Measurements from ENCODE around the gene TMEM11.
"Not testable (repeated sequence)": the region's sequence is repeated elsewhere in the genome, so short reads cannot be mapped to it uniquely, and the experiment has no call there.

Gene TMEM11

DNA sequence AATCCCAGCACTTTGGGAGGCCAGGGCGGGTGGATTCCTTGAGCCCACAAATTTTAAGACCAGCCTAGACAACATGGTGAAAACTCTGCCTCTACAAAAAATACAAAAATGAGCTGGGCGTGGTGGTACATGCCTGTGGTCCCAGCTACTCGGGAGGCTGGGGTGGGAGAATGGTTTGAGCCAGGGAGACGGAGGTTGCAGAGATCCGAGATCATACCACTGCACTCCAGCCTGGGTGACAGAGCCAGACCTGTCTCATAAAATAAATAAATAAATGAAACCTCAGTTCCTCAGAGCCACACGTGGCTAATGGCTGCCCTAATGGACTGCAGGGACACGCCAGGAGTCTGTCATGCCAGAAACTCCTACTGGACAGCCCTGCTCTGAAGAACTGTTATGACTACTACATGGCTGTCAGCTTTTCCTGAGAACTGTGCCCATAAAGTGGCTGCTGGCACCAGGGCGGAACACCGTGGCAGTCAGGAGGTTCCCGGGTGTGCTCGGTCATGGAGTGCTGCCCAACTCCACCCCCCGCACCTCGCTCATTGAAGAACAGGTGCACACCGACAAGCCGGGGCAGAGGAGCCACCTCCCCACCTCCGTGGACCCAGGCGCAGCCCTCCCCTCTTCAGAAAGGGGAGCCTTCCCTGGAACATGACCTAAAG lies 4.3 kb downstream of the TMEM11 start:
- DNase-seq: no peak
- H3K36me3 Mint-ChIP-seq (ENCODE audit: low read depth): peaks cover 80% of the 10 kb centered on the region
- no peaks in the 10 kb centered on the region for H3K27me3 Mint-ChIP-seq
- H3K27ac Mint-ChIP-seq: peak overlapping the region; percentile 18
- no peaks in the 10 kb centered on the region for H3K9me3 Mint-ChIP-seq
- no peak overlapping the region for H3K4me3 Mint-ChIP-seq
- H3K4me1 Mint-ChIP-seq (ENCODE audit: low read depth): peaks cover 54% of the 10 kb centered on the region

DNA sequence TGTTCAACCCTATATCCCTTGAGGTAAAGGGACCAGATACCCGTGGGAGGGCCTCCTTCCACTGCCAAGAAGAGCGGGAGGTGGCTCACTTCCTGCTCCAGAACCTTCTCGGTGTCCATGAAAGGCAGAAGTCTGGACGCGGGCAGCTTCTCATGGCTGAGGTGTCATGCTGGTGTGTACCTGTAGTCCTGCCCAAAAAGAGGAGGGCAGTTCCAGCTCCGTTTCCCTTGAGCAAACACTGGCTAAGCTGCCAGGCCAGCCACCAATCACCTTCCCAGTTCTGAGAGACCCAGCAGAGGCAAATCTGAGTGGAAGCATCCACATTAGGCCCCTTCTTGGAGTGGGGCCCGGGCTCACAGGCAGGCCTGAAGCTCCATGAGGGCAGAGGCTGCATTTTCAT lies 5.6 kb downstream of the TMEM11 start:
- Mint-ChIP-seq H3K4me1 (ENCODE audit: low read depth) (peaks cover 59% of the 10 kb centered on the region), H3K27me3 (no peaks in the 10 kb centered on the region), H3K27ac (no peak overlapping the region), H3K4me3 (no peak overlapping the region), H3K9me3 (no peaks in the 10 kb centered on the region), H3K36me3 (ENCODE audit: low read depth) (peaks cover 76% of the 10 kb centered on the region)
- no peak for DNase-seq

DNA sequence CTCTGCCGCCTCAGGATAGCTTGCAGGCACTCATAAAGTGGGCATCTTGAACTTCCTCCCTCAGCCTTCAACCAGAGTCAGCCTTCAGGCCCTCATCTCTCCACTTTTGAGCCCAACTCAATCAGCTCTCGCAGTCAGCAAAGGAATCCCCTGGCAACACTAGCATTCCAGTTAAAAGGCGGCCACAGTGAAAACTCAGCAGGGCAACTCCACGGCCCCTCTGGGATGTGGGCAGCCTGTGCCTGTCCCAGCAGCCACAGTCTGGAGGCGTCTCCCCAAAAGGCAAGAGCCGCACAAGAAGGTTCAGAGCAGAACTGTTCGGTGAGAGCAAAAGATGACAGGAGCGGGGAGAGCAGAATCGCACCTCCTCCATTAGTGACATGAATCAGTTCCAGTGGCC lies 9.0 kb downstream of the TMEM11 start:
- peaks cover 45% of the 10 kb centered on the region for H3K4me1 Mint-ChIP-seq (ENCODE audit: low read depth)
- H3K27me3 Mint-ChIP-seq: no peaks in the 10 kb centered on the region
- DNase-seq: no peak
- peaks cover 65% of the 10 kb centered on the region for H3K36me3 Mint-ChIP-seq (ENCODE audit: low read depth)
- no peaks in the 10 kb centered on the region for H3K9me3 Mint-ChIP-seq
- H3K27ac Mint-ChIP-seq: peak overlapping the region; percentile 59
- no peak overlapping the region for H3K4me3 Mint-ChIP-seq

DNA sequence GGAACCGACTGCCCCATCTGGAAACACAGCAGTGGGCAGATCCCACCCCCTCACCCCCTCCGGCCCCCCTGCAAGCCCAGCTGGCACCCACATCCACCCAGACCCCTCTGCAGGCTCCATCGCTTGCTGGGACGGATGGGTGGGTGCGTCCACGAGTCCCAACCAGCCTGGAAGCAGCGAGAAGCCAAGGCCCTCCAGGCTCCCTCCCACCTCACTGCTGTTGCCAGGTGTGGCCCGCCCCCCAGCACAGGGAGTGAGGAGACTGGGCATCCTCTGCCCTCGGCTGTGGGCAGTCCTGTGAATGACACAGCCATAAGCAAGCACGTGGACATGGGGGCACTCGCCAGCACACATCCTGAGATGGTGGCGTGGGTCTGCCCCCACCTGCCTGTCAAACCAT lies 11.4 kb downstream of the TMEM11 start:
- Mint-ChIP-seq H3K9me3 (no peaks in the 10 kb centered on the region), H3K36me3 (ENCODE audit: low read depth) (peaks cover 65% of the 10 kb centered on the region), H3K27ac (no peak overlapping the region), H3K4me1 (ENCODE audit: low read depth) (peaks cover 42% of the 10 kb centered on the region), H3K27me3 (no peaks in the 10 kb centered on the region), H3K4me3 (no peak overlapping the region)
- no peak for DNase-seq

DNA sequence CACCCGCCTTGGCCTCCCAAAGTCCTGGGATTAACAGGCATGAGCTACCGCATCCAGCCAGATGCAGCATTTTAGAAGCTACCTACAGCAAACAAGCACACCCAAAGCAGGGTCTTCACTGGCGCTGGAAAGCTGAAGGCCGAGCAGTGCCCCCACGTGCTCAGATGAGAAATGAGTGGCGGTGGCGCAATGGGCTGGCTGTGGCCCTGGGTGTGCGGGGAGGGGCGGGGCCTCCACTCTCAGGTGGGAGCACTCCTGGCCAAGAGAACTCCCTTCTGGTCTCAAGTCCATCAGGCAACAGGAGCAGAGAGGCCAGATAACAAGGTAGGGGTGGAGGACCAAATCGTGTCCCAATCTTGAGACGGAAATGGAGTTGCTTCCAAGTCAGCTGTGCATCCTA lies 12.1 kb downstream of the TMEM11 start:
- H3K9me3 Mint-ChIP-seq: no peaks in the 10 kb centered on the region
- H3K27me3 Mint-ChIP-seq: no peaks in the 10 kb centered on the region
- no peak overlapping the region for H3K27ac Mint-ChIP-seq
- no peak for DNase-seq
- H3K36me3 Mint-ChIP-seq (ENCODE audit: low read depth): peaks cover 65% of the 10 kb centered on the region
- H3K4me3 Mint-ChIP-seq: no peak overlapping the region
- H3K4me1 Mint-ChIP-seq (ENCODE audit: low read depth): peaks cover 42% of the 10 kb centered on the region

DNA sequence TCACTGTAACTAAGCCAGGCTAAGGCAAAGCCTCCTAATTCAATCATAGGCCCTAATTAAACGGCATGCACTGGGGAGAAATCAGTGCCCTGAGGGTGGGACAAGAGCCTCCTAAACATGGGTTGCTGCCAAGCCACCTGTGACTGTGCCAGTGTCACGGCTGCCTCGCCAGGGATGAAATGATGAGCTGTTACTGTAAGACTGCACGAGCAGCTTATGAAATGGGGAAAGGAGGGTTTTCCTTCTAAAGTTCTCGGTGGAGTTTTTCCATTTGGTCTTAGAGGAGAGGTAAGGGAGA lies 12.7 kb downstream of the TMEM11 start:
- H3K4me3 Mint-ChIP-seq: no peak overlapping the region

DNA sequence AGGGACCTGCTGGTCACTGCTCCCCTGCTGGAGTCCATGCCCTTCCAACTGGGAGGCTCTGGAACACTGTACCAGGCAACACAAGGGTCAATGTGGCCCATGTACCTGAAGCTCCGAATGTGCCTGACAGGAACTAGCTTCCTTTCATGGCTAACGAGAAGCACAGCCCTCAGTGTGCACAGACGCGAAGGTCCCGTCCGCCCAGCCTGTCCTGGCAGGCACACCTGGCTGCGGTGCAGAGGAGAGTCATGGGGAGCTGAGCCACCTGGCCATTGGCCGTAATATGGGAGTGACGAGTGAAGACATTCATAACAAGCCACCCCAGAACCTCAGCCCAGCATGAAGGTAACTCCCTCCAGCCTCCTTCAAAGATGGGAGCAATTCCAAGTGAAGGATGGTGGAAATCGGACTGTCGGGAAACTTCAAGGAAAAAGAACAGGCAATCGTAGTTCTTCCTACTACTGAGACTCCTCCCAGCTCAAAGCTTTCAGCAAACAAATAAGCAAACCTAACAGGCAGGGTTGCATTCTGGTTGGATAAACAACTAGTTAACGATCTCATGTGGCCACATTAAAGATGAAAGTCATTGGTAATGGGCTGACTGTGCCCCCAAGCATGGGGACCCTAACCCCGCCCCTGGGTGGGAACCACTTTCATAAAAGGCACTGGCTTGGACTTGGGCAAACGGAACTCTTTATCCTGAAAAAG lies 13.2 kb downstream of the TMEM11 start:
- DNase-seq: no peak
- no peaks in the 10 kb centered on the region for H3K9me3 Mint-ChIP-seq
- H3K4me1 Mint-ChIP-seq (ENCODE audit: low read depth): peaks cover 40% of the 10 kb centered on the region
- H3K27ac Mint-ChIP-seq: peak overlapping the region; percentile 45
- H3K36me3 Mint-ChIP-seq (ENCODE audit: low read depth): peaks cover 69% of the 10 kb centered on the region
- H3K4me3 Mint-ChIP-seq: no peak overlapping the region
- H3K27me3 Mint-ChIP-seq: no peaks in the 10 kb centered on the region

More for the DNA sequence above, 12.7 kb downstream of the TMEM11 start:
- H3K4me1 Mint-ChIP-seq (ENCODE audit: low read depth): peaks cover 42% of the 10 kb centered on the region
- no peak for DNase-seq
- H3K27me3 Mint-ChIP-seq: no peaks in the 10 kb centered on the region
- peaks cover 68% of the 10 kb centered on the region for H3K36me3 Mint-ChIP-seq (ENCODE audit: low read depth)
- H3K27ac Mint-ChIP-seq: peak overlapping the region; percentile 34
- H3K9me3 Mint-ChIP-seq: no peaks in the 10 kb centered on the region

DNA sequence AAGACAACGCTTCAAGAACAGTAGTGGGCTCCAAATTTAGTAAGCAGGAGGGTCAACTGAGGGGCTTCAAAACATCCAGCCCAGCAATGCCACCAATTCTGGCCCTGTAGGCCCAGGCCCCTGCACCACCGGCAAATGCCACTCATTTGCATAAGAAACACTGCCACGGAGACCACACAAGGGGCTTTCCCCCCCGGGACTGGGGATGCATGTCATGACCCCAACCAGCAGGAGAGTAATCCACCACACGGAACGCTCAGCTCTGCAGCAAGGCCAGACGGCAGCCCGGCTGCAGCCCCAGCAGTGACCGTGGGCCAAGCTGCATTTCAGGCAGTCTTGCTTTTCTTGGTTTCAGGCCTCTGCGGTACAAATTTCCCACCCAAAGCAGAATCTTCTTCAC lies 14.1 kb downstream of the TMEM11 start:
- Mint-ChIP-seq H3K4me1 (ENCODE audit: low read depth) (peaks cover 31% of the 10 kb centered on the region), H3K27ac (peak overlapping the region; percentile 47), H3K9me3 (no peaks in the 10 kb centered on the region), H3K36me3 (ENCODE audit: low read depth) (peaks cover 66% of the 10 kb centered on the region), H3K27me3 (no peaks in the 10 kb centered on the region), H3K4me3 (no peak overlapping the region)
- no peak for DNase-seq

DNA sequence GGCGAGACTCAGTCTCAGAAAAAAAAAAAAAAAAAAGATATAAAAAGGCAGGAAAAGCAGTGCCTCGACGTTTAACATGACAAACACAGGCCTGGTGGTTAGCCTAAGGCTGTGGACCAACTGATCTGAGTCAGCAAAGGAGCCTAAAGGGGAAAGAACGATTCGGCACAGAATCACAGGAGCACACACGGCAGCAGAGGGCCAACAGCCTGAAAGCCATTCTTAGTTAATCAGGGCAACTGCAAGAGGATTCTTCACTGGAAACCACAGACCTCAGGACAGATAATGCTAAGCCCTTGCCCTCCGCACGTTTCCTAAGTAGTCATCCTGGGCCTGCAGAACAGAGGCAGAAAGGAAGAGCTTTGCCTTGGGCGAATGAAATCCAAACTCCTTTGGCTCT lies 14.7 kb downstream of the TMEM11 start:
- H3K4me1 Mint-ChIP-seq (ENCODE audit: low read depth): peaks cover 26% of the 10 kb centered on the region
- no peak overlapping the region for H3K27ac Mint-ChIP-seq
- H3K9me3 Mint-ChIP-seq: no peaks in the 10 kb centered on the region
- peaks cover 69% of the 10 kb centered on the region for H3K36me3 Mint-ChIP-seq (ENCODE audit: low read depth)
- no peak for DNase-seq
- no peaks in the 10 kb centered on the region for H3K27me3 Mint-ChIP-seq
- no peak overlapping the region for H3K4me3 Mint-ChIP-seq

DNA sequence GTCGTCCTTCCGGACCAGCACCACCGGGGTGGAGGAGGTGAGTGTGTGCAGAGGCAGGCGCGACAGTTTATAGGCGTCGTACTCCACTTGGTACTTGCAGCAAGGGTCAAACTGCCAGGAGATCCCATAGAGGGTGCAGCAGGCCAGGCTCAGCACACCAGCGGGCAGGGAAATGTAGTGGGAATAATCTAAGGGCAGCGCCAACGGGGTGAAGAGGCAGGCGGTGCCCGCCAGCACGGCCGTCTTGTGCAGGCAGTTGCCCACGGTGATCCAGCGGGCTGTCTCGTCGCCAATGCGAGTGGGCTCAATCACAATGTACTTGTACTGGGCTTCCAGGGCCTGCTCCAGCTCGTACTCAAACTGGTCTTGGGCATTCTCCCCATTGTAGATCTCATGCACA lies 15.6 kb downstream of the TMEM11 start:
- no peaks in the 10 kb centered on the region for H3K27me3 Mint-ChIP-seq
- H3K36me3 Mint-ChIP-seq (ENCODE audit: low read depth): peaks cover 75% of the 10 kb centered on the region
- no peak for DNase-seq
- no peak overlapping the region for H3K4me3 Mint-ChIP-seq
- H3K27ac Mint-ChIP-seq: peak overlapping the region; percentile 80
- H3K4me1 Mint-ChIP-seq (ENCODE audit: low read depth): peaks cover 26% of the 10 kb centered on the region
- no peaks in the 10 kb centered on the region for H3K9me3 Mint-ChIP-seq

DNA sequence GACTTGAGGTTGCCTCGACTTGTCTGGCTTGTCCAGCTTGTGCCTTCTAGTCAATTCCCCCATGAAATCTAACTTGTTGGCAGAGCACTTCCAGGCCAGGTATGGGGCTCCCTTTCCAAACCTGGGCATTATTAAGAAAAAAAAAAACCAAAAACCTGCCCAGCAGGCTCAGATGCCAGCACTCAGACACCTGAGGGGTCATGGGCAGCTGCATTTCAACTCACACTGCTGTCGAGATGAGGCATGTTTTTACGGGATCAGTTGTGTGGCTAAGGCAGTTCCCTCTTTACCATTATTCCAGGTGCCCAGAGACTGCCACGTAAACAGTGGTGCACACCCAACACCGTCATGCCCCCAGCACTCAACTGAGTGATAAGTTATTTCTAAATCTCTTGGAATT lies 17.8 kb downstream of the TMEM11 start:
- no peak for DNase-seq
- Mint-ChIP-seq H3K36me3 (ENCODE audit: low read depth) (peaks cover 81% of the 10 kb centered on the region), H3K4me1 (ENCODE audit: low read depth) (peaks cover 20% of the 10 kb centered on the region), H3K4me3 (no peak overlapping the region), H3K9me3 (no peaks in the 10 kb centered on the region), H3K27ac (no peak overlapping the region), H3K27me3 (no peaks in the 10 kb centered on the region)

DNA sequence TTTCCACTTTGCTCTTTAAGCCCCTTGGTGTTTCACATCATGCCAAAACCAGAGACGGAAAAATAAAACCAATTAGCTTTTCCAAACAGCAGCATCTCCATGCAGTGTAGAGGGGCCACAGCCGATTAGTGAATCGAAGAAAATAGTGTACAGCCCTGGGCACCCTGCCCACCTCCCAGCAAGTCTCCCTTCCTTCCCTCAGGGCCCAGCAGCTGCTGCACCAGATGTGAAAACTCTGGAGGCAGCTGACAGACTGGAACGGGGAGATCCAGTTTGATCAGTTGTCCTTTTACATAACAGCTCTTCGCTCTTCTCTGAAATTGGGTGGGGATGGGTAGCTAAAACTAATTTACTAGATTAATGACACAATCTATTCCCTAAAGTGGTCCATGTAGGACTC lies 19.3 kb downstream of the TMEM11 start:
- H3K27ac Mint-ChIP-seq: no peak overlapping the region
- H3K9me3 Mint-ChIP-seq: no peaks in the 10 kb centered on the region
- peaks cover 9% of the 10 kb centered on the region for H3K4me1 Mint-ChIP-seq (ENCODE audit: low read depth)
- peaks cover 82% of the 10 kb centered on the region for H3K36me3 Mint-ChIP-seq (ENCODE audit: low read depth)
- DNase-seq: no peak
- H3K4me3 Mint-ChIP-seq: no peak overlapping the region
- no peaks in the 10 kb centered on the region for H3K27me3 Mint-ChIP-seq

DNA sequence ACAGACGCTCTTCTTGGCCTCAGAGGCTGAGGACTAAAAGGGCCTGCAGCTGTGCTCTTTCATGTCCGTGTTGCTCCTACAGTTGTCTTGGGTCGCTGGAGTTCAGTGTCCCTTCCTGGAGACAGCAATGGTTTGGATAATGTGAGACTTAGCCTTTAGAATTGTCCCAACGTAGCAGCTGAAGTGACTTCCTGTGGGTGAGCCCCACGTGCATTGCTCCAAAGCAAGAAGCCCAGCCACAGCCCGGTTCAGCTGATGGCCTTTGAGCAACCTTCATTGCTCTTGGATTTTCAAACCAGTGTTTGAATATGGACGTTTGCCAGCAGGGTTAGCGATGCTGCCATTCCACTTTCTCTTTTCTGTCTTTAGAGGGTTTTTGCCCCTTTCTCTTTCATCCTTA lies 19.7 kb downstream of the TMEM11 start:
- Mint-ChIP-seq H3K4me1 (ENCODE audit: low read depth) (peaks cover 6% of the 10 kb centered on the region), H3K4me3 (no peak overlapping the region), H3K27ac (peak overlapping the region; percentile 47), H3K27me3 (no peaks in the 10 kb centered on the region), H3K9me3 (no peaks in the 10 kb centered on the region), H3K36me3 (ENCODE audit: low read depth) (peaks cover 83% of the 10 kb centered on the region)
- no peak for DNase-seq

DNA sequence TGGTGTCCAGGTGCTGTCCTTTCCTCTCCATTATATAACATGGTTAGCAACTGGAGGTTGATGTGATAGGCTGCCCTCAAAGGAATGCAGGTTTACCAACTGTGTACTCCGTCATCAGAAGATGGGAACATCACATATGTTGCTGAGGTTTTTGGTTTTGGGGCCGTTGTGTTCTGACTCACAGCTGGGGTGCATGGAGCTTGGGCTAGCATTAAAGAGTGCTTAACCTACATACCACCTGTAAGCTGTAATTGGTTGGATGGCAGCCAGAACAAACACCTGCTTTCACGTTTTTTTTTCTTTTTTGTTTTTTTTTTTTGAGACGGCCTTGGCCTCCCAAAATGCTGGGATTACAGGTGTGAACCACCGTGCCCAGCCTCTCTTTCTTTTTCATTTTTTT lies 20.9 kb downstream of the TMEM11 start:
- no peaks in the 10 kb centered on the region for H3K9me3 Mint-ChIP-seq
- H3K36me3 Mint-ChIP-seq (ENCODE audit: low read depth): peaks cover 84% of the 10 kb centered on the region
- H3K4me3 Mint-ChIP-seq: no peak overlapping the region
- H3K27ac Mint-ChIP-seq: peak overlapping the region; percentile 20
- DNase-seq: no peak
- H3K4me1 Mint-ChIP-seq (ENCODE audit: low read depth): peaks cover 5% of the 10 kb centered on the region
- no peaks in the 10 kb centered on the region for H3K27me3 Mint-ChIP-seq

DNA sequence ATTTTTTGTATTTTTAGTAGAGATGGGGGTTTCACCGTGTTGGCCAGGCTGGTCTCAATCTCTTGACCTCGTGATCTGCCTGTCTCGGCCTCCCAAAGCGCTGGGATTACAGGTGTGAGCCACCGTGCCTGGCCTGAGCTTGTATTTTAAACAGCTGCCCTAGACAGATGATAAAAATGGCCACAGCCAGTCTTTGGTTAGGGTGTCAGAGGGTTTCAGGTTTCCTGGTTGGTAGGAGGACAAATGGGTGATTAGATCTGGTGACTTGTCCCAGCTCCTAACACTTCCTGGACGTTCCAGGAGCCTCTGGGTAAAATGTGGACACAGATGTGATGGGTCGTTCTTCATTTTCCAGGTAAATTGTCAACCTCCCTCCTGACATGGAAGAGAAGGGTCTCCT lies 21.5 kb downstream of the TMEM11 start:
- H3K27me3 Mint-ChIP-seq; H3K4me1 Mint-ChIP-seq (ENCODE audit: low read depth); H3K9me3 Mint-ChIP-seq; DNase-seq; H3K4me3 Mint-ChIP-seq: not testable (repeated sequence)
- Mint-ChIP-seq H3K36me3 (ENCODE audit: low read depth) (peaks cover 78% of the 10 kb centered on the region), H3K27ac (peak overlapping the region; percentile 20)

Measured in activated T-cell treated with anti-CD3 and anti-CD28 coated beads, Interleukin-2, amount 50 U/mL, for 24 hours (primary cell).